Brain pericyte (primary cell): Measurements from ENCODE around the gene EHMT1.
"Not testable (repeated sequence)": the region's sequence is repeated elsewhere in the genome, so short reads cannot be mapped to it uniquely, and the experiment has no call there.

ENCODE experiments used
- DNase-seq: peaks from one replicate; pipeline ENCODE4 v3.0.0-alpha.2; 2012; ENCODE audit warnings: low read depth, low spot score

The EHMT1 gene

DNA sequence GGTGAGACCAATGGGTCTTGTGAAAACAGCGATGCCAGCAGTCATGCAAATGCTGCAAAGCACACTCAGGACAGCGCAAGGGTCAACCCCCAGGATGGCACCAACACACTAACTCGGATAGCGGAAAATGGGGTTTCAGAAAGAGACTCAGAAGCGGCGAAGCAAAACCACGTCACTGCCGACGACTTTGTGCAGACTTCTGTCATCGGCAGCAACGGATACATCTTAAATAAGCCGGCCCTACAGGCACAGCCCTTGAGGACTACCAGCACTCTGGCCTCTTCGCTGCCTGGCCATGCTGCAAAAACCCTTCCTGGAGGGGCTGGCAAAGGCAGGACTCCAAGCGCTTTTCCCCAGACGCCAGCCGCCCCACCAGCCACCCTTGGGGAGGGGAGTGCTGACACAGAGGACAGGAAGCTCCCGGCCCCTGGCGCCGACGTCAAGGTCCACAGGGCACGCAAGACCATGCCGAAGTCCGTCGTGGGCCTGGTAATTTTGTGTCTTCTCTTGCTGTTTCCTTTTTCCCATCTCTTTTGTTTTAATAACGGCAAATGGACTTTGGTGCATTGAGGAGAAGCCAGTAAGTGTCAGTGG, 98.0 kb downstream of the EHMT1 start:
- DNase-seq, result no peak

DNA sequence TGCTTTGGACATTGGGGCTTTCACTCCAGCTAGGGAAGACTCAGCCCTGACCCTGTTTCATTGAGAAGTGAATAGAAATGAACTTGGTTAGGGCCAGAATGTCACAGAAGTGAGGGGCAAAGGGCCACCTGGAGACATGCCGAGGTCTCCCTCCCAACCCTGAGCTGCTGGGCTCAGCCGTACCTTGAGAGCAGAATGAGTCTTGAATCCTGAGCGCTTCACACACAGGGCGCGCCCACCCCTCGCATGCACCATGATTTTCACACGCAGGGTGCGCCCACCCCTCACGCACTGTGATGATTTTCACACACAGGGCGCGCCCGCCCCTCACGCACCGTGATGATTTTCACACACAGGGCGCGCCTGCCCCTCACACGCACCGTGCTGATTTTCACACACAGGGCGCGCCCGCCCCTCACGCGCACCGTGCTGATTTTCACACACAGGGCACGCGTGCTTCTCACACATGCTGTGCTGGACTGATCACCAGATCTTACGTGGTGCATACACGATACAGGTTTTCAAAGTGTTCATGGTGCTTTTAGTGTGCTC, 99.0 kb downstream of the EHMT1 start:
- no peak for DNase-seq

DNA sequence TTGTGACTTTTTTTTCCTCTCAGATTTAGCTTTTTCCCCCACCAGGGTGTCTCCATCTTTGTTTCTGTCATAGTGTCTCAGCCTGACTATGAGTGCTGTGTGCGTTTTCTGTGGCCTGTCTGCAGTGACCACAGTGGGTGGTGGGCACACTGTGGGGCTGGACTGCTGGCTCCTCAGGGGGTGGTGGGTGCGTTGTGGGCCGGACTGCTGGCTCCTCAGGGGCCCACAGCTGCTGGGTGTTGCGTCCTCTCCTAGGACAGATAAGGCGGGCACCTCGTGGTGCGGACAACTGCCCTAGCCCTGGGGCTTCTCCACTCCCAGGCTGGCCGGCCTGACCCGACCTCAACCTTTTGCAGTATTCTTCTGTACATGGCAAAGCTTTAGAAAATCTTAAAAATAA, 100.4 kb downstream of the EHMT1 start:
- no peak for DNase-seq

DNA sequence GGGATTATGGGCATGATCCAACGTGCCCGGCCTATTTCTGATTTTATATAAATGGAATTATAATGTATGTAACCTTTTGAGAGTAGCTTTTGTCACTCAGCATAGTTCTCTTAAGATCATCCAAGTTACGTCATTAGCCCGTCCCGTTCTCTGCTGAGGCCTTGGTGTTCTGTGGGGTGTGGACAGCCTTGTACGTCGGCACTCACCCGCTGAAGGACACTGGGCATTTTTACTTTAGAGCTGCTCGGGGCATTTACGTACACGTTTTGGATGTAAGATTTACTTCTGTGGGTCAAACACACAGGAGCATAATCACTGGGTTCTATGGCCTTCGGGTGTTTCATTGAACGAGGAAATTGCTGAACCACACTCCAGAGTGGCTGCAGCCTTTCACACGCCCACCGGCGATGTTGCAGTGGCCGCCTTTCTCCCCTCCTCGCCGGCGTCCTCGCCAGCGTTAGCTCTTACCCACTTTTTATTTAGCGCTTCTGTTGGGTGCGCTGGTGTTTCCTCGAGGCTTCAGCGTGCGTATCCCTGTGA, 101.8 kb downstream of the EHMT1 start:
- DNase-seq, result no peak

DNA sequence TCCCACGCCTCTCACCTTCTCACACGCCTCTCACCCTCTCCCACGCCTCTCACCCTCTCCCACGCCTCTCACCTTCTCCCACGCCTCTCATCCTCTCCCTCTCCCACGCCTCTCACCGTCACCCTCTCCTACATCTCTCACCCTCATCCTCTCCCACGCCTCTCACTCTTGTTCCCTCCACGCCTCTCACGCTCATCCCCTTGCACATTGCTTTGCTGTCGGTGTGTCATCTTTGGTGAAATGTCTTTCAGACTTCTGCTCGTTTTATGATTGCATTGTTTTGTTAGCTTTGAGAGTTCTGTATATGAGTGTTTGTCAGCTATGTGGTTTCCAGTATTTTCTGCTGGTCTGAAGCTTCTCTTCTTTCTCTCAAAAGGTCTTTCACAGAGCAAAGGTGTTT, 102.7 kb downstream of the EHMT1 start:
- no peak for DNase-seq

DNA sequence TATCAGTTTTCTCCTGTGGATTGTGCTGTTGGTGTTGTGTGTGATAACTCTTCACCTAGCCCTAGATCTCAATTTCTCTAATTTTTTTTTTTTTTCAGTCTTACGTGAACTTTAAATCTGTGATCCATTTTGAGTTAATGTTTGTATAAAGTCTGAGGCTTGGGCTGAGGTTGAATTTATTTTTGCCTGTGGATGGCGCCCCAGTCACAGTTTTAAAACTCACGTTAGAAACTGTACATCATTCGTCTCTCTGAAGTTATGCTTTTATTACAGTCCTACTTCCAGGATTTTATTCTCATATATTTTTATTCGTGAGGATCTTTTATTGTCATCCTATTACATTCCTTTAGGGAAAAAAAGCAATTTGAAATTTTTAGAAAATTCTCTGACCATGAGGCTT, 103.1 kb downstream of the EHMT1 start:
- no peak for DNase-seq

DNA sequence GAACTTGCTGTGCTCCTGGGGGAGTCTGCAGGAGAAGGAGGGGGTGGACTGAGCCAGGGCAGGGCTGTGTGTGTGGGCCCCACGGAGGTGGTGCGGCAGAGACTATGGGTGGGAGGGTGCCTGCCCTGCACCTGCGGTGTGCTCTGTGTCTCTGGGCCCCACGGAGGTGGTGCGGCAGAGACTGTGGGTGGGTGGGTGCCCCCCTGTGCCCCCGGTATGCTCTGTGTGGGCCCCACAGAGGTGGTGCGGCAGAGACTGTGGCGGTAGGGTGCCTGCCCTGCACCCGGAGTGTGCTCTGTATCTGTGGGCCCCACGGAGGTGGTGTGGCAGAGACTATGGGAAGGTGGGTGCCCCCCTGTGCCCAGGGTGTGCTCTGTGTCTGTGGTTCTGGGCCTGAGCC, 103.7 kb downstream of the EHMT1 start:
- no peak for DNase-seq

DNA sequence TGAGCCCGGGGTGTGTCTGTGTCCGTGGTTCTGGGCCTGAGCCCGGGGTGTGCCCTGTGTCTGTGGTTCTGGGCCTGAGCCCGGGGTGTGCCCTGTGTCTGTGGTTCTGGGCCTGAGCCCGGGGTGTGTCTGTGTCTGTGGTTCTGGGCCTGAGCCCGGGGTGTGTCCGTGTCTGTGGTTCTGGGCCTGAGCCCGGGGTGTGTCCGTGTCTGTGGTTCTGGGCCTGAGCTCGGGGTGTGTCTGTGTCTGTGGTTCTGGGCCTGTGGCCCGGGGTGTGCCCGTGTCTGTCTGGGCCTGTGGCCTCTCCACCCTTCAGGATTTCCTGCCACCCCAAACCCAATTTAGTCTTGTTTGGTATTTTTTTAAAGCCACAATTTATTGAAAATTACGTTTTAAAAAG, 104.6 kb downstream of the EHMT1 start:
- DNase-seq, result not testable (repeated sequence)

DNA sequence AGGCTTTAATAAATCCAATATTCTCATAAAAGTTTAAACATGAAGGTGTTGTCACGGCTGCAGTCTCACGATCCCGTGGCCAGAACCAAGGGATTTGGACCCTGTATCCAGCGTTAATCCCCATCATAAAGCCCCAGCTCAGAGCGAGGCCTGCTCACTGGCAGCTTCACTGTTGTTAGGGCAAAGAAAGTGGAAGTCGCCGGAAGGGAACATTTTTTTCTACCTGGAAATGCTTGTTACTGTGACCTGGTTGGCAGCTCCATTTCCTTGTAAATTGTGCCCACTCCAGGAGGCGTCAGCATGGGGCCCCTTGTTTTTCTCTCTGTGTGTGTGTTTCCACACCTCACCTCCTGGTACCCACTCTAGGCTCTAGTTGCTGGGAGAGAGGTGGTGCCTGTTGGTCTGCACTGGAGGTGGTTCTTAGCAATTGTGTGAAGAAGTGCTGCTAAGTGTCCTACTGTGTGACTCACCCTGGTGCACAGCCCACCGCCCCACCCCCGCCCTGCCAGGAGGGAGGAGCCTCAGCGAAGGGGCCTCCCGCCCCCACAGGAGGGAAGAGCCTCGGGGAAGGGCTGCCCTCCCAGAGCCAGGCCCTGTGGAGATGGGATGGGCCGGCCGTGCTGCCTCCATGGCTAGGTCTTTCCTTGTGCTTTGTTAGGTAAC, 105.1 kb downstream of the EHMT1 start:
- DNase-seq, result no peak

DNA sequence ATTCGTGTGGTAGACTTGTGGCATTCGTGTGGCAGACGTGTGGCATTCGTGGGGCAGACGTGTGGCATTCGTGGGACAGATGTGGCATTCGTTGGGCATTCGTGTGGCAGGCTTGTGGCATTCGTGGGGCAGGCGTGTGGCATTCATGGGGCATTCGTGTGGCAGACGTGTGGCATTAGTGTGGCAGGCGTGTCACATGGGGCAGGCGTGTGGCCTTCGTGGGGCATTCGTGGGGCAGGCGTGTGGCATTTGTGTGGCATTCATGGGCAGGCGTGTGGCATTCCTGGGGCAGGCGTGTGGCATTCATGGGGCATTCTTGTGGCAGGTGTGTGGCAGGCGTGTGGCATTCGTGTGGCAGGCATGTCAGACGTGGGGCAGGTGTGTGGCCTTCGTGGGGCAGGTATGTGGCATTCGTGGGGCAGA, 106.0 kb downstream of the EHMT1 start:
- DNase-seq, result no peak

DNA sequence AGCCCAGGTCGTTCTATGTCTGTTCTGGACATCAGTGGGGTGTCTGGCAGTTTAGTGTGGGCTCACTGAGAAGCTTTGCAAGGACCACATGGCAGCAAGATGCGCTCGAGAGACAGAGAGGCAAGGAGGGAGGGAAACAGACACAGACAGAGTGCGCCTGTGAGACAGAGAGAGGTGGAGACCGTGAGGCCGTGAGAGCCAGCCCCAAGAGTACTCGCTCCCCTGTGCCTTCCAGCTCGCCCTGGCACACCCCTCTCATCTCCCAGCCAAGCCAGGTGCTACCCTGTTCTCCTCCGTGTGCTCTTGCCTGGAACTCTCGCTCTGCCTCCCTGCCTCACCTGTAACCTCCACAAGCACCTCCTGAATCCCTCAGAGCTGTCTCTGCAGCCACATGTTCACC, 106.8 kb downstream of the EHMT1 start:
- no peak for DNase-seq

DNA sequence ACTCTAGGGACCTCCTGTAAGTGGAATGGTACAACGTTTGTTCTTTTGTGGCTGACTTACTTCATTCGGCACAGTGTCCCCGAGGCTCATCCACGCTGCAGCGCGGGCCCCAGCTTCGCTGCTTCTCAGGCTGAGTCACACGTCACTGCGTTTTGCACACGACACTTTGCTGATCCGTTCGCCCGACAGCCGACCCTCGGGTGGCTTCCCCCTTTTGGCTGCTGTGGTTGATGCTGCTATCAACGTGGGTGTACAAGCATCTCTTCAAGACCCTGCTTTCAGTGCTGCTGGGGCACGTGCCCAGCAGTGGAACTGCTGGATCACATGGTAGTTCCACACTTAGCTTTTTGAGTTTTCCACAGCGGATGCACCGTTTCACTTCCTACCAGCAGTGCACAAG, 107.5 kb downstream of the EHMT1 start:
- DNase-seq, result not testable (repeated sequence)

DNA sequence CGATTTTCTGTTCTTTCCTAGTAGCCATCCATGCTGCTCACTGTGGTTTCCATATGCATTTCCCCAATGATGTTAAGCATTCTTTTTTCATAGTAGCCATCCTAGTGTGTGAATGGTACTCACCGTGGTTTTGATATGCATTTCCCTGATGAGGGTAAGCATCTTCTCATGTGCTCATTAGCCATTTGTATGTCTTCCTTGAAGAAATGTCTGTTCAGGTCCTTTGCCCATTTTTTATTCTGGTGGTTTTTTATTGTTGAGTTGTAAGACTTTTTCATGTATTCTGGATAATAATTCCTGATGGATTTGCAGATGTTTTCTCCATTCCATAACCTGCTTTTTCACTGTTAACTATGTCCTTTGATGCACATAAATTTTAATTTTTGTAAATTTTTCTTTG, 108.0 kb downstream of the EHMT1 start:
- no peak for DNase-seq

DNA sequence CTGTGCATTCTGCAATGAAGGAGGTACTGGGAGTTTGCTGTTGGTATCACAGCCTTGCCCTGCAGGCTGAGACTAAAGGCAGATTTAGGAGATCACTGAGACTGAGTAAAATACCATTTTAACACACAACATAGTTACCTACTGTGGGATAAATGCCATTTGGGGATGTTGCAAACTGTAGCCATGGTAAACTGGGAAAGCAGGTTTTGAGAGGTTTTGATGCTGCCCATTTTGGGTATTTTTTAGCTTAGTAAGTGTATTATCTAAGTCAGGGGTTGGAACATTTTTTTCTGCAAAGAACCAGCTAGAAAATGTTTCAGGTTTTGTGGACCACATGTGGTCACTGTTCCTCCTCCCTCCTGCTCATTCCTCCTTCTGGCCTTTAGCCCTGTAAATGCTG, 108.9 kb downstream of the EHMT1 start:
- no peak for DNase-seq

DNA sequence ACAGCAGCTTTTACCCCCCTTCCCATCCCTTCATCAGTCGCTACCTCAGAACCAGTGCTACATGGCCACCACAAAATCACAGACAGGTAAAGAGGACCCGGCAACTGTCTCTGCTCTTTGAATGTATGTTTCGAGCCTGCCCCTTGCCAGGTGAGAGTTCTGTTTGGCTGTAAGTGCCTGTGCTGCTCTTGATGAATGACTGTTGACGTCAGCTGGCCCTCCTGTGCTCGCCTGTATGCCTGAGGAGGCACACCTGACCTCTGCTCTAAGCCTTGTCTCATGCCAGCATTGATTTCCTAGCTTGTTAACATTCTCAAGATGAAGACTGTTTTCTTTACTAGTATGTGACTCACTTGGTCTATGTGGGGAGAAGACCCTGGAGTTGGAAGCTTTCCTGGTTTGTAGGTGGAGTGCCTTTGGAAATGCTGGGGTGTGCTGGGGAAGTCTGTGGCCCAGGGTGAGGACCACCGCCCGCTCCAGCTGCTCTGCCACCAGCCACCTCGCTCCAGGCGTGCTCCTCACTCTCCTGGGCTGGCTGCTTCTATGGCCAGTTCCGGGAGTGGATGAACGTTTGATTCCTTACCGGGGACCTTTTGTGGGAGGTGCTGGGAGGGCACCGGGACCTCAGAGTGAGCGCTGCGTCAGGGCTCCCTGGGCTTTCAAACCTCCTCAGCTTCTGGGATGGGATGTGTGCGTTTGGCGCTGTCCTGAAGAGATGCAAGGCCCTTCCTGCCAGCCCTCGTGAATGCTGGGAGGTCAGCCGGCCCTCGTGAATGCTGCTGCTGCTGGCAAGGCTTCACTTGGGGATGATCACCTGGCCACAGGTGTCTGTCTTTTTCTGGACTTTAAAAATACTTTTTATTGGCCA, 109.9 kb downstream of the EHMT1 start:
- DNase-seq, result no peak

DNA sequence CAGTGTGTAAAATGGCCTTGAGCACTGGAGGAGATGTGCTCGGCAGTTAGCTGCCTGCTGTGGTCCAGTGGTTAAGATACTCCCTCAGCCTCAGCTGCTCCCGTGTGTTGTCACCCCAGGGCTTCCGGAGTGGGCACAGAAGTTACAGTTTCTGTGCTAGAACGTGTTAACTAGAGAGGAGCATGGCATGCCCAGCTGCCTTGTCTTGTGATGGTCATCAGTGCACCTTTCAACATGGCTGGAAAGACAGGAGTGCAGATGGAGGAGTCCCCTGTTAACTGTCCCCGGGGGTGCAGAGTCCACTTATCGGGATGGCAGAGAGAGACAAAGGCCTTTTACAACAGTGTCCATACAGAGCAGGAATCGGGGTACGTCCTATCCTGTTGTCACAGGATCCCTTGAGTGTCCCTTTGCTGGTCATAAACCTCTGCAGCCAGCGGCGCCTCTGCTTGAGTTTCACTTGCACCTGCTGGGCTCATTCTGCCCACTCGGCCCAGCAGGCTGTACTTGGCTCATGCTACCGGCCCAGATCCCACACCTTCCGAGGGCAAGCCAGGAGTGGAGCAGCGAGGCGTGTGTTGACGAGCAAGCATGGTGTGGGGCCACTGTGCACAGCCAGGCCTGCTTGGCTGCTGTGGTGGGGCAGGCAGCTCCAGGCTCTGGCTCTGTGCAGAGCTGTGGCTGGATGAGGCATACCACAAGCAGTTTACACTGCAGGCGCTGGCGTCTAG, 112.6 kb downstream of the EHMT1 start:
- DNase-seq, result no peak

DNA sequence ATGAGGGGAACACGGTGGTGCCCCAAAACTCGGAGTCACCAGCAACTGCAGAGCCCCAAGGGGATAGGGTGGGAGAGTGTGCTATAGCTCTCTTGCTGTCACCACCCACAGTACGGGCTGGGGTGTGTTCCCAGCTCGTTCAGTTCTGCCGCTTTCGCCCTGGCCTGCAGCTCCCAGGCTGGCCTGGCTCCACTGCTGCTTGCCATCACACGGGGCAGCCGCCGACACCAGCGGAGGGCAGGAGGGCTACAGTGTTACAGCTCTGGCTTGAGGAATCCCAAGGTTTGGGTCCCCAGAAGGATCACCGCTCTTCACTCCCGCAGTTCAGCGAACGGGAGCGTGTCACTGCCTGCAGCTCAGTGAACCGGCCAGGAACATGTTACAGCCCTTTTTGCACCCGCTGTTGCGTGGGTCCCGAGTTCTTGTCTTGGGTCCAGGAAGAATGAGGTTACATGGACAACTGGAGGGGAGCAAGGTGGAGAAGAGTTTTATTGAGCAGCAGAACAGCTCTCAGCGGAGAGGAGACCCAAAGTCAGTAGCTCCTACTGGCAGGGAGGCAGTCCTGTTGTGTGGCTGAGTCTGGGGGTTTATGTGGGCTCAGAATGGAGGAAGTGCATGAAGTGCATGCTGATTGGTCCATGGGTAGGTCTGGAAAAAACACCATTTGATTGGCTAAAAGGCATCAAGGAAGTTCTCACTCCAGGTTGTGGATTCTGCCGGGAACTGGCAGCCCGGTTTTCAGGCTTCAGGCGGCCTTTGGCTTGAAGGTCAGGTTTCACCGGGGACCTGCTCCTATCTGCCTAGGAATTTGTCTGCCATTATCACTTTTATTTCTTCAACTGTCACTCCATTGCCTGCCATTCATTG, 113.4 kb downstream of the EHMT1 start:
- DNase-seq, result no peak

DNA sequence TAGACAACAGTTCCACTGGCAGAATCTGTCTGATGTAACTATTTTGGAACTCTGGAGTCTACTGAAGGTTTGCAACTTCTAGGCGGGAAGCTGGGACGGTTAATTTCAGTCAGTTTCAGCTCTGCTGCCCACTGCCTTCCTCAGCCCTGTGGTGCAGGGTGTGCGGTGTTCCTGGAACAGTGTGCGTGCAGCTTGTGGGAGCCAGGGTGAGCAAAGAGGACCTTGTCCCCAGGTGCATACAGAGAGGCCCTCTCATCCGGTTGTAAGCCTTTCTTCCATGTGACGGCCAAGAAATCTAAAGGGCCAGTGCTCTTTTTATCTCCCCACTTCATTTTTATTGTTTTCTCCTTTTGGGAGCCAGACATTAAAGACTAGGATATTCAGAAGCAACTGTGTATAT, 114.6 kb downstream of the EHMT1 start:
- DNase-seq, result no peak

DNA sequence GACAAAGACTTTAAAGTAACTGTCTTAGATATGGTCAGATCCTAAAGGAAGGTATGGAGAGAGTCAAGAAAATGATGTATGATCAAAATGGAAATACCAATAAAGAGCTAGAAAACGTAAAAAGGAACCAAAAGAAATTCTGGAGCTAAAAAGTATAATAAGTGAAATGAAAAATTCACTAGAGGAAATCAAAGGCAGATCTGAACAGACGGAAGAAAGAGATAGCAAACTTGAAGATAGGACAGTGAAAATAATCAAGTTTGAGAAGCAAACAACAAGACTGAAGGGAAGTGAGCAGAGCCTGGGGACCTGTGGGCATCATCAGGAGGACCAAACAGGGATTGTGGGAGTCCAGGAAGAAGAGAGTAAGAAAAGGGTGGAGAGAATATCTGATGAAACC, 115.4 kb downstream of the EHMT1 start:
- DNase-seq, result no peak

DNA sequence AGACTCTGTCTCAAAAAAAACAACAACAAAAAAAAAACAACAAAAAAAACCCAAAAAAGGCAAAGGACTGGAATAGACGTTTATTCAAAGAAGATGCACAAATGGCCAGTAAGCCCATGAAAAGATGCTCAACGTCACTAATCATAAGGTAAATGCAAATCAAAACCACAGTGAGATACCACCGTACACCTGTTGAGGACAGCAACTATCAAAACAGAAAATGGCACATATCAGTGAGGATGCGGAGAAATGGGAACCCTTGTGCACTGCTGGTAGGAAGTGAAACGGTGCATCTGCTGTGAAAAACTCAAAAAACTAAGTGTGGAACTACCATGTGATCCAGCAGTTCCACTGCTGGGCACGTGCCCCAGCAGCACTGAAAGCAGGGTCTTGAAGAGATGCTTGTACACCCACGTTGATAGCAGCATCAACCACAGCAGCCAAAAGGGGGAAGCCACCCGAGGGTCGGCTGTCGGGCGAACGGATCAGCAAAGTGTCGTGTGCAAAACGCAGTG, 119.4 kb downstream of the EHMT1 start:
- not testable (repeated sequence) for DNase-seq
